Prostate gland (tissue), 2 donors: ENCODE results near the gene ST6GALNAC3.

Source experiments
- POLR2A ChIP-seq: fragments of 450-650 bp; IDR thresholded peaks from one replicate; pipeline ENCODE4 v1.6.1; 2016; ENCODE audit warnings: antibody characterized with exemption, mild to moderate bottlenecking
- POLR2AphosphoS5 ChIP-seq: sonication (generic); formaldehyde crosslinking; IDR thresholded peaks from one replicate; pipeline ENCODE4 v1.6.1; 2017; ENCODE audit warnings: antibody characterized with exemption
- TF ChIP-seq, protein P1 (sequence below), 4 experiments: fragments of 200-600 bp in 2 of 4; fragments of 450-650 bp in 2 of 4; sonication (generic) in 2 of 4; IDR thresholded peaks; 1 replicate in 3 of 4; 2 replicates in 1 of 4; pipeline ENCODE4 v1.5.1; 2016 to 2019; ENCODE audit warnings: antibody characterized with exemption in 4 of 4, mild to moderate bottlenecking in 2 of 4, moderate library complexity in 2 of 4

DNA sequence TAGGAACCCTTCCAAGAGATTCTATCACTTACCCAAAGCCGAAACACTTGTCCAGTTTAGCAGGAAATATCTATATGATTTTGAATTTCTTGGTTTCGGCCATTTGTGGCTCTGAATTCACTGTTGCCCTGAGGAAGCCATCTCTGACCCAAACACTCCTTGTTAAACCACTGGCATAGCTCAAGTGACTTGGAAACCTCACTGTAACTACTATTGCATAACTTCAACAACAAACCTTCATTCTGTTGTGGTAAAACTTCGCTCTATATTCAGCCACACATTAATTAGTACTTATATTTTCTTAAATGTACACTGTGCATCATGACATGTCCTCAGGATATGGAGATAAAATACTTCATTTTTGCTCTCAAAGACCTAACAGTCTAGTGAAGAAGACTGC lies 63.2 kb downstream of the ST6GALNAC3 start:
- TF ChIP-seq, protein P1, sequence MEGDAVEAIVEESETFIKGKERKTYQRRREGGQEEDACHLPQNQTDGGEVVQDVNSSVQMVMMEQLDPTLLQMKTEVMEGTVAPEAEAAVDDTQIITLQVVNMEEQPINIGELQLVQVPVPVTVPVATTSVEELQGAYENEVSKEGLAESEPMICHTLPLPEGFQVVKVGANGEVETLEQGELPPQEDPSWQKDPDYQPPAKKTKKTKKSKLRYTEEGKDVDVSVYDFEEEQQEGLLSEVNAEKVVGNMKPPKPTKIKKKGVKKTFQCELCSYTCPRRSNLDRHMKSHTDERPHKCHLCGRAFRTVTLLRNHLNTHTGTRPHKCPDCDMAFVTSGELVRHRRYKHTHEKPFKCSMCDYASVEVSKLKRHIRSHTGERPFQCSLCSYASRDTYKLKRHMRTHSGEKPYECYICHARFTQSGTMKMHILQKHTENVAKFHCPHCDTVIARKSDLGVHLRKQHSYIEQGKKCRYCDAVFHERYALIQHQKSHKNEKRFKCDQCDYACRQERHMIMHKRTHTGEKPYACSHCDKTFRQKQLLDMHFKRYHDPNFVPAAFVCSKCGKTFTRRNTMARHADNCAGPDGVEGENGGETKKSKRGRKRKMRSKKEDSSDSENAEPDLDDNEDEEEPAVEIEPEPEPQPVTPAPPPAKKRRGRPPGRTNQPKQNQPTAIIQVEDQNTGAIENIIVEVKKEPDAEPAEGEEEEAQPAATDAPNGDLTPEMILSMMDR (IDR thresholded peaks at IDR 0.05) = no peak
- TF ChIP-seq POLR2A (no peak), POLR2AphosphoS5 (no peak)
